HepG2 (cell line): ENCODE data around the gene TMEM214. TPM values are rescaled to one million over a fixed set of nuclear protein-coding genes. Genes with fewer than 3 reads are reported as not detected.
A peak's percentile ranks its signal among the peaks of the same experiment; 100 is the strongest.

Experiments
- AHR ChIP-seq: IDR thresholded peaks from 2 replicates; pipeline ENCODE4 v1.6.1; 2018; ENCODE audit warnings: missing genetic modification reagents, missing compliant biosample characterization
- CHD2 ChIP-seq: IDR thresholded peaks from 2 replicates; pipeline ENCODE4 v1.6.1; 2011; ENCODE audit warnings: low read depth, low read length, improper control_type of control experiment
- CREM ChIP-seq, 2 experiments: sonication (generic) in 1 of 2; formaldehyde crosslinking in 1 of 2; IDR thresholded peaks; 2 replicates each; pipeline versions ENCODE4 v1.4.0 to v1.6.1; 2016 to 2020; ENCODE audit warnings: antibody characterized with exemption in 1 of 2, mild to moderate bottlenecking in 1 of 2, missing genetic modification reagents in 1 of 2
- EHMT2 ChIP-seq: fragments of 200-600 bp; sonication (generic); IDR thresholded peaks from 2 replicates; pipeline ENCODE4 v1.7.0; 2017; ENCODE audit warnings: antibody characterized with exemption, low read depth, low read length, borderline replicate concordance
- GRHL1 ChIP-seq: sonication (generic); formaldehyde crosslinking; conservative IDR thresholded peaks from 2 replicates; pipeline ENCODE4 v1.8.0; 2022; ENCODE audit warnings: missing genetic modification reagents
- JDP2 ChIP-seq: sonication (generic); formaldehyde crosslinking; IDR thresholded peaks from 2 replicates; pipeline ENCODE4 v1.8.1; 2022; ENCODE audit warnings: missing genetic modification reagents, borderline replicate concordance
- JUNB ChIP-seq: sonication (generic); formaldehyde crosslinking; IDR thresholded peaks from 2 replicates; pipeline ENCODE4 v1.8.0; 2022; ENCODE audit warnings: missing genetic modification reagents, mild to moderate bottlenecking, borderline replicate concordance
- MYNN ChIP-seq: sonication (generic); formaldehyde crosslinking; IDR thresholded peaks from 2 replicates; pipeline ENCODE4 v1.4.0; 2020; ENCODE audit warnings: mild to moderate bottlenecking, low read depth, missing genetic modification reagents
- NCOA2 ChIP-seq: sonication (generic); formaldehyde crosslinking; IDR thresholded peaks from 2 replicates; pipeline ENCODE4 v1.8.0; 2022; ENCODE audit warnings: inconsistent platforms
- NFRKB ChIP-seq: fragments of 450-650 bp; IDR thresholded peaks from 2 replicates; pipeline ENCODE4 v1.6.1; 2017
- PAF1 ChIP-seq: IDR thresholded peaks from 2 replicates; pipeline ENCODE4 v1.6.1; 2016; ENCODE audit warnings: missing genetic modification reagents, missing compliant biosample characterization
- SCMH1 ChIP-seq: sonication (generic); formaldehyde crosslinking; IDR thresholded peaks from 2 replicates; pipeline ENCODE4 v1.9.0; 2021; ENCODE audit warnings: missing genetic modification reagents, mild to moderate bottlenecking, borderline replicate concordance
- SIN3B ChIP-seq: fragments of 150-350 bp; IDR thresholded peaks from 2 replicates; pipeline ENCODE4 v1.6.1; 2014; ENCODE audit warnings: low read length
- SMAD9 ChIP-seq: sonication (generic); formaldehyde crosslinking; IDR thresholded peaks from 2 replicates; pipeline ENCODE4 v1.5.1; 2020; ENCODE audit warnings: mild to moderate bottlenecking, missing genetic modification reagents
- TERF1 ChIP-seq: sonication (generic); formaldehyde crosslinking; IDR thresholded peaks from 2 replicates; pipeline ENCODE4 v1.8.0; 2022; ENCODE audit warnings: mild to moderate bottlenecking, missing genetic modification reagents, moderate library complexity
- TRIM24 ChIP-seq: sonication (generic); formaldehyde crosslinking; IDR thresholded peaks from 2 replicates; pipeline ENCODE4 v1.8.0; 2022; ENCODE audit warnings: mild to moderate bottlenecking, missing genetic modification reagents
- TSC22D2 ChIP-seq: sonication (generic); formaldehyde crosslinking; IDR thresholded peaks from 2 replicates; pipeline ENCODE4 v1.5.1; 2020; ENCODE audit warnings: missing genetic modification reagents, mild to moderate bottlenecking, borderline replicate concordance
- ZBTB2 ChIP-seq: sonication (generic); formaldehyde crosslinking; IDR thresholded peaks from 2 replicates; pipeline ENCODE4 v1.8.0; 2022; ENCODE audit warnings: low read depth, missing genetic modification reagents
- ZFP1 ChIP-seq: IDR thresholded peaks from 2 replicates; pipeline ENCODE4 v1.6.1; 2016
- ZFP36L2 ChIP-seq: sonication (generic); formaldehyde crosslinking; IDR thresholded peaks from 2 replicates; pipeline ENCODE4 v1.4.0; 2020; ENCODE audit warnings: missing genetic modification reagents
- ZFP37 ChIP-seq: sonication (generic); formaldehyde crosslinking; IDR thresholded peaks from 2 replicates; pipeline ENCODE4 v1.4.0; 2020; ENCODE audit warnings: missing genetic modification reagents, borderline replicate concordance
- ZNF317 ChIP-seq: sonication (generic); formaldehyde crosslinking; IDR thresholded peaks from 2 replicates; pipeline ENCODE4 v1.5.0; 2020; ENCODE audit warnings: mild to moderate bottlenecking, missing genetic modification reagents
- ZNF468 ChIP-seq: sonication (generic); formaldehyde crosslinking; IDR thresholded peaks from 2 replicates; pipeline ENCODE4 v1.8.0; 2022; ENCODE audit warnings: mild to moderate bottlenecking, moderate library complexity, missing genetic modification reagents
- ZNF564 ChIP-seq: sonication (generic); formaldehyde crosslinking; IDR thresholded peaks from 2 replicates; pipeline ENCODE4 v1.8.1; 2023; ENCODE audit warnings: mild to moderate bottlenecking, missing genetic modification reagents
- polyA plus RNA-seq, 8 experiments: library from polyadenylated mRNA; depleted of rRNA in 3 of 8; stranded (reverse) in 7 of 8; unstranded in 1 of 8; fragments of >200 nt; fragmentation: Illumina TruSeq in 4 of 8; extraction: Trizol in 4 of 8; gene quantifications; 2 replicates each; pipeline versions ENCODE4 v1.2.1 to v1.2.3, GENCODE V29; 2011 to 2016; ENCODE audit warnings: low read depth in 4 of 8, missing spikeins in 1 of 8, mixed read lengths in 1 of 8; ENCODE audit not compliant: insufficient read depth in 1 of 8
- total RNA-seq, 5 experiments: library from RNA; depleted of rRNA; stranded (reverse); fragments of >200 nt; fragmentation: Illumina TruSeq; extraction: Trizol; gene quantifications; 2 replicates each; pipeline ENCODE4 v1.2.3, GENCODE V29; 2016; ENCODE audit warnings: low read depth in 1 of 5
- TF ChIP-seq, protein P1 (sequence below): sonication (generic); formaldehyde crosslinking; conservative IDR thresholded peaks from 2 replicates; pipeline ENCODE4 v1.4.0; 2020; ENCODE audit warnings: missing genetic modification reagents

Gene TMEM214
- total and polyA plus RNA-seq, 2 of the 13 experiments (the other 11 are each of a cell fraction or from before 2014, with no cell fraction given), result 58.3 to 132 TPM

DNA sequence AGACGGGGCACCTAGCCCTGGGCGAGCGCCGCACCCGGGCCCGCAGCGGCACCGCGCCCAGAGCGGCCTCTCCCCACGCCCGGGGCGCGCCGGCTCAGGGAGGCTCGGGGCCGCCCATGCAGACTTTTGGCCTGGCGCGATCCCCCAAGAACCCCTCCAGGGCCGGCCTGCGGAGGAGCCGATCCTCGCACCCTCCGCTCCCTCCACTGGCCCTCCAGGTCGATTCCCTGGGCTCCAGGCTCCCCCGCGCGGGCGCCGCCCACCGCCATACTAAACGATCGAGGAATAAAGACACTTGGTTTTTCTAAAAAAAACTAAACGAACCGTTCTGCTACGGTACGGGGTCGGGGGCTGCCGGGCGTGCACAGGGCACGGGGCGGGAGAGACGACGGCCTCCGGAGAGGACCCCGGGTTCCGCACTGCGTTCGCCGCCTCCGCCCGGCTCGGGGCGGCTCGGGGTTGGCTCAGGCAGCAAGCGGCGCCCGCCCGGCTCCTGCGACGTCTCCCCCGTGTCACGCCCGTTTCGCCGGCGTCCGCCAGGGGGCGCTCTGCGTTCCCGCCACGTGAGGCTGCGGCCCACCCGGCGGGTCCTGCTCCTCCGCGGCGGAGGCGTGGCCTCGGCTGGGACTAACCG, 53.4 kb downstream of the TMEM214 start (continued):
- TF ChIP-seq ZNF468, result peak; percentile 83; the same call in 1 of the 2 replicates
- TF ChIP-seq PAF1, result no peak
- no peak; the same call in 1 of the 2 replicates for TF ChIP-seq AHR (CRISPR knock-in tag)
- peak; percentile 67; the same call in 1 of the 2 replicates for TF ChIP-seq ZBTB2 (CRISPR knock-in tag)
- TF ChIP-seq NFRKB, result no peak
- no peak; the same call in 1 of the 2 replicates for TF ChIP-seq JDP2 (CRISPR knock-in tag)
- TF ChIP-seq TSC22D2 (CRISPR knock-in tag), result peak; percentile 91; the same call in 1 of the 2 replicates
- TF ChIP-seq SCMH1, result no peak
- no peak for TF ChIP-seq ZNF564 (CRISPR knock-in tag)
- peak; percentile 72; the same call in 1 of the 2 replicates for TF ChIP-seq ZFP1
- no peak for TF ChIP-seq JUNB (CRISPR knock-in tag)
- TF ChIP-seq TRIM24, result no peak
- TF ChIP-seq, protein P1, sequence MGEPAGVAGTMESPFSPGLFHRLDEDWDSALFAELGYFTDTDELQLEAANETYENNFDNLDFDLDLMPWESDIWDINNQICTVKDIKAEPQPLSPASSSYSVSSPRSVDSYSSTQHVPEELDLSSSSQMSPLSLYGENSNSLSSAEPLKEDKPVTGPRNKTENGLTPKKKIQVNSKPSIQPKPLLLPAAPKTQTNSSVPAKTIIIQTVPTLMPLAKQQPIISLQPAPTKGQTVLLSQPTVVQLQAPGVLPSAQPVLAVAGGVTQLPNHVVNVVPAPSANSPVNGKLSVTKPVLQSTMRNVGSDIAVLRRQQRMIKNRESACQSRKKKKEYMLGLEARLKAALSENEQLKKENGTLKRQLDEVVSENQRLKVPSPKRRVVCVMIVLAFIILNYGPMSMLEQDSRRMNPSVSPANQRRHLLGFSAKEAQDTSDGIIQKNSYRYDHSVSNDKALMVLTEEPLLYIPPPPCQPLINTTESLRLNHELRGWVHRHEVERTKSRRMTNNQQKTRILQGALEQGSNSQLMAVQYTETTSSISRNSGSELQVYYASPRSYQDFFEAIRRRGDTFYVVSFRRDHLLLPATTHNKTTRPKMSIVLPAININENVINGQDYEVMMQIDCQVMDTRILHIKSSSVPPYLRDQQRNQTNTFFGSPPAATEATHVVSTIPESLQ, result peak; percentile 92
- TF ChIP-seq NCOA2 (CRISPR knock-in tag), result peak; percentile 48; the same call in 1 of the 2 replicates
- TF ChIP-seq ZFP37 (CRISPR knock-in tag), result no peak; the same call in 1 of the 2 replicates
- TF ChIP-seq GRHL1, result no peak
- TF ChIP-seq SIN3B, result peak; percentile 60; the same call in 1 of the 2 replicates
- TF ChIP-seq CHD2, result no peak
- TF ChIP-seq ZNF317, result no peak
- peak; percentile 78; the same call in 1 of the 2 replicates for TF ChIP-seq MYNN (CRISPR knock-in tag)
- 0 out of 2 replicates have a peak, but pooled peaks have one; percentile 69 for TF ChIP-seq SMAD9 (CRISPR knock-in tag)
- 0 out of 2 replicates have a peak, but pooled peaks have one; percentile 70 for TF ChIP-seq ZFP36L2 (CRISPR knock-in tag)
- TF ChIP-seq CREM (IDR thresholded peaks at IDR 0.05), result no peak
- 0 out of 2 replicates have a peak, but pooled peaks have one; percentile 24 for TF ChIP-seq CREM (CRISPR knock-in tag; IDR thresholded peaks at IDR 0.05)
- no peak for TF ChIP-seq EHMT2
- no peak for TF ChIP-seq TERF1
